DND-41 (cell line): ENCODE data around the gene BMPR2.
"Not testable (repeated sequence)": the region's sequence is repeated elsewhere in the genome, so short reads cannot be mapped to it uniquely, and the experiment has no call there.

Experiments used
- ATAC-seq: fragments of 200-7000 bp; cut with Tn5 transposase; 3 replicates; pipeline ENCODE4 v1.9.1; 2021; ENCODE audit warnings: low read depth; ENCODE audit not compliant: insufficient read depth
- DNase-seq: peaks from one replicate; pipeline ENCODE4 v3.0.0-alpha.2; 2020
- H2AFZ ChIP-seq: 2 replicates; pipeline ENCODE4 v1.6.0; 2012; ENCODE audit warnings: low read depth, low read length
- H3K27ac ChIP-seq: 2 replicates; pipeline ENCODE4 v1.5.1; 2012; ENCODE audit warnings: low read length, inconsistent platforms
- H3K27me3 ChIP-seq: fragments of 200-600 bp; sonication (generic); 2 replicates; pipeline ENCODE4 v1.6.0; 2012; ENCODE audit warnings: low read length, mild to moderate bottlenecking, inconsistent platforms; ENCODE audit not compliant: insufficient read depth, poor library complexity
- H3K36me3 ChIP-seq: 2 replicates; pipeline ENCODE4 v1.5.1; 2012; ENCODE audit warnings: low read length, inconsistent platforms; ENCODE audit not compliant: insufficient read depth
- H3K4me1 ChIP-seq: 2 replicates; pipeline ENCODE4 v1.5.1; 2012; ENCODE audit warnings: mild to moderate bottlenecking, low read length; ENCODE audit not compliant: insufficient read depth
- H3K4me2 ChIP-seq: 2 replicates; pipeline ENCODE4 v1.6.0; 2012; ENCODE audit warnings: mild to moderate bottlenecking, moderate library complexity, low read length, inconsistent platforms; ENCODE audit not compliant: insufficient read depth
- H3K4me3 ChIP-seq, 2 experiments: fragments of 200-600 bp in 1 of 2; shearing (Covaris generic) in 1 of 2; 2 replicates each; pipeline ENCODE4 v1.5.1; 2012 to 2016; ENCODE audit warnings: inconsistent platforms in 2 of 2, low read length in 2 of 2, mild to moderate bottlenecking in 2 of 2, low read depth in 1 of 2, moderate library complexity in 1 of 2
- H3K79me2 ChIP-seq: 2 replicates; pipeline ENCODE4 v1.6.0; 2012; ENCODE audit warnings: low read length, inconsistent platforms; ENCODE audit not compliant: insufficient read depth
- H3K9ac ChIP-seq: 2 replicates; pipeline ENCODE4 v1.6.0; 2012; ENCODE audit warnings: low read depth, mild to moderate bottlenecking, inconsistent platforms, low read length, moderate library complexity
- H3K9me3 ChIP-seq: 2 replicates; pipeline ENCODE4 v1.5.1; 2012; ENCODE audit warnings: low read length, moderate library complexity, mild to moderate bottlenecking, inconsistent platforms; ENCODE audit not compliant: insufficient read depth, severe bottlenecking
- H4K20me1 ChIP-seq: 2 replicates; pipeline ENCODE4 v1.6.0; 2012; ENCODE audit warnings: low read length; ENCODE audit not compliant: insufficient read depth
- CTCF ChIP-seq: IDR thresholded peaks from 2 replicates; pipeline ENCODE4 v1.5.1; 2012; ENCODE audit warnings: borderline replicate concordance, low read length, moderate library complexity, mild to moderate bottlenecking; ENCODE audit not compliant: poor library complexity, severe bottlenecking; ENCODE audit errors: extremely low read depth
- EZH2 ChIP-seq: IDR thresholded peaks from 3 replicates; pipeline ENCODE4 v1.6.1; 2012; ENCODE audit warnings: borderline replicate concordance, low read depth, mild to moderate bottlenecking, moderate library complexity, low read length, inconsistent platforms; ENCODE audit not compliant: severe bottlenecking

BMPR2 gene

GRCh38 chr2:202577250-202578183, 201.4 kb downstream of the BMPR2 start:
- Histone ChIP-seq H3K27ac (no peak overlapping the region), H3K9ac (no peak overlapping the region), H3K79me2 (no peaks in the 10 kb centered on the region), H3K4me3 (no peak overlapping the region), H3K36me3 (no peaks in the 10 kb centered on the region), H3K9me3 (no peaks in the 10 kb centered on the region), H3K27me3 (no peaks in the 10 kb centered on the region), H2AFZ (no peak overlapping the region), H3K4me1 (no peaks in the 10 kb centered on the region), H3K4me2 (no peak overlapping the region), H4K20me1 (no peaks in the 10 kb centered on the region)
- TF ChIP-seq CTCF = no peak
- no peak for TF ChIP-seq EZH2
- ATAC-seq = no peak
- DNase-seq = no peak

GRCh38 chr2:202582846-202583245, 206.7 kb downstream of the BMPR2 start:
- not testable (repeated sequence) for H4K20me1 ChIP-seq, H3K9me3 ChIP-seq, H3K4me1 ChIP-seq, H3K27me3 ChIP-seq, H3K36me3 ChIP-seq, H3K9ac ChIP-seq, DNase-seq, H3K4me2 ChIP-seq, H3K79me2 ChIP-seq, H3K27ac ChIP-seq, H3K4me3 ChIP-seq, ATAC-seq, H2AFZ ChIP-seq

GRCh38 chr2:202583709-202584219, 207.6 kb downstream of the BMPR2 start:
- peaks cover 5% of the 10 kb centered on the region for H3K4me1 ChIP-seq
- H4K20me1 ChIP-seq = no peaks in the 10 kb centered on the region
- H3K79me2 ChIP-seq = no peaks in the 10 kb centered on the region
- H3K9ac ChIP-seq = no peak overlapping the region
- peaks cover 7% of the 10 kb centered on the region for H3K9me3 ChIP-seq
- no peaks in the 10 kb centered on the region for H3K36me3 ChIP-seq
- H3K27me3 ChIP-seq = no peaks in the 10 kb centered on the region
- H3K4me2 ChIP-seq = no peak overlapping the region
- TF ChIP-seq CTCF (no peak), EZH2 (no peak)
- H3K4me3 ChIP-seq = no peak overlapping the region
- ATAC-seq (no peak), DNase-seq (no peak)
- H2AFZ ChIP-seq = no peak overlapping the region
- no peak overlapping the region for H3K27ac ChIP-seq
